Kidney tubule cell (primary cell): ENCODE results near the gene PLIN4.
"Not testable (repeated sequence)": the region's sequence is repeated elsewhere in the genome, so short reads cannot be mapped to it uniquely, and the experiment has no call there.

ENCODE experiments used
- DNase-seq: peaks from one replicate; pipeline ENCODE4 v3.0.0-alpha.2; 2018; ENCODE audit warnings: low spot score

Gene PLIN4

DNA sequence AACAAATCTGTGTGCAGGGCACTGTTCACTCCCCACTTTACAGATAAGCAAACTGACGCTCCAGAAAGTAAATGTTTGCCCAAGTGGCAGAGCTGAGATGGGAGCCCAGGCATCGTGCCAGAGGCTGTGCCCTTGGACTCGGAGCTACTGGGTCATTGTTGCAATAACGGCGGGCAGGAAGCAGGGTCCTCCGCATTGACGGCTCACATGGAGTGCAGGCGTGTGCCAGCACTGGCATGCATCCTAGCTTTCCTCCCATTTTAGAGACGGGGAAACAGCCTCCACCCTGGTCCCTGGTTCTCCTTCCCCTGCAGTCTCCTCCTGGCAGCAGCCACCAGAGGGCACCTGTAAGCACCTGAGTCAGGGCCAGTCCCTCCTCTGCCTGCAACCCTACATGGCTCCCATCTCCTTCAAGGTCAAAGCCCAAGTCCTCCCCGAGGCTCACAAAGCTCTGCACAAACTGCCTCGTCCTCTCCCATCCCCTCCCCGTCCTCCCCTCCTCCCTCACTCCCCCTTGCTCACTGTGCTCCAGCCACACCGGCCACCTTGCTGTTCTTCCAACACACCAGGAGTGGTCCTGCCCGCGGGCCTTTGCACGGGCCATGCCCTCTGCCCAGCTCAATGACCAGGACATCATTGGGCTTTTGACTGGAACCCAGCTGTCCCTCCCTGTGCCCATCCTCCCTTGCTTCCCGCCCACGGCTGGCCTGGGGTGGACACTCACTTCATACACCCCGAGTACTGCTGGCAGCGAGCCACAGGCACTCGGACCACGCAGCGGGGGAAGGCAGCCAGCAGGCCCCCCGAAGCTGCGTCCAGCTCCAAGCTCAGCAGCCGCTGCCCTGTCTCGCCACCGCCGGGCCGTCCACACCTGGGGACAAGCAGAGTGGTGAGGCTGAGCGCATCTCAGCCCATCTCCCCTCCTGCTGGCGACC is 29.3 kb upstream of the PLIN4 start:
- peak; percentile 40 for DNase-seq

DNA sequence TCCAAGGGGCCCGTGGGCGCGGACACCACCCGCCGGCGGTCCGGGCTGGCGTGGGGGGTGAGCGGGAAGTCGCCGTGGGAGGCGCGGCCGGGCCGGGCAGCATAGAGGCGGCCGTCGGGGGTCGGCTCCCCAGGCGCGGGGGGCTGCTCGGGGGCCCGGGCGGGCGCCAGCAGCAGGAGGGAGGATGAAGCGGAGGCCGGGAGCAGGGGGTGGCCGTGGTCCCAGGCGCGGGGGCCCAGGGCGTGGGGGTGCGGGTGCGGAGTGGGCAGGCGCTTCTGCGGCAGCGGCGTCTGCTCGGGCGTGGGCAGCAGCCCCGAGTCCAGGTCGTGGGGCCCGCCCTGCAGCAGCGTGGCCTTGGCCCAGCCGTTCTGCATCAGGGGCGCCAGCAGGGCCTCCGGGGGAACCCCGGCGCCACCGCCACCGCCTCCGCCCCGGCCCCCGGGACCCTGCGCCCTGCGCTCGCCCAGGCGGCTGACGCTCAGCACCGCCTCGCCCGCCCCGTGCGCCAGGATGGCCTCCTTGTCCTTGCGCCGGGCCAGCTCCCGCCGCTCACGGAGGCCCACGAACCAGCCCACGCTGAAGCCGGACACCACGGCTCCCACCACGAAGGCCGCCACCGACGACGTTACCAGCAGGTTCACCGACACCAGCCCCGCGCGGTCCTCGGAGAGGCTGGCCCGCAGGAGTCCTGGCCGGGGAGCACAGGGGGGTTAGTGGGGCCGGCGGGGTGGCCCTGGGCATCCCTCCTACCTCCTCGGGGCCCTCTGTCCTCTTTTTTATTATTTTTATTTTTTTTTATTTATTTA is 25.8 kb upstream of the PLIN4 start:
- DNase-seq, result no peak

- DNase-seq, result no peak
Measured at GRCh38 chr19:4542896-4543841, 24.9 kb upstream of the PLIN4 start.

DNA sequence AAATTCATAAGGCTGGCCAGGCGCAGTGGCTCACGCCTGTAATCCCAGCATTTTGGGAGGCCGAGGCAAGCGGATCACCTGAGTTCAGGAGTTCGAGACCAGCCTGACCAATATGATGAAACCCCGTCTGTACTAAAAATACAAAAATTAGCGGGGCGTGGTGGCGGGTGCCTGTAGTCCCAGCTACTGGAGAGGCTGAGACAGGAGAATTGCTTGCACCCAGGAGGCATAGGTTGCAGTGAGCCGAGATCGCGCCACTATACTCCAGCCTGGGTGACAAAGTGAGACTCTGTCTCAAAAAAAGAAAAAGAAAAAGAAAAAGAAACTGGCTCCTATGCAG is 23.5 kb upstream of the PLIN4 start:
- DNase-seq, result not testable (repeated sequence)

GRCh38 chr19:4541114-4541805 is 23.0 kb upstream of the PLIN4 start:
- no peak for DNase-seq

DNA sequence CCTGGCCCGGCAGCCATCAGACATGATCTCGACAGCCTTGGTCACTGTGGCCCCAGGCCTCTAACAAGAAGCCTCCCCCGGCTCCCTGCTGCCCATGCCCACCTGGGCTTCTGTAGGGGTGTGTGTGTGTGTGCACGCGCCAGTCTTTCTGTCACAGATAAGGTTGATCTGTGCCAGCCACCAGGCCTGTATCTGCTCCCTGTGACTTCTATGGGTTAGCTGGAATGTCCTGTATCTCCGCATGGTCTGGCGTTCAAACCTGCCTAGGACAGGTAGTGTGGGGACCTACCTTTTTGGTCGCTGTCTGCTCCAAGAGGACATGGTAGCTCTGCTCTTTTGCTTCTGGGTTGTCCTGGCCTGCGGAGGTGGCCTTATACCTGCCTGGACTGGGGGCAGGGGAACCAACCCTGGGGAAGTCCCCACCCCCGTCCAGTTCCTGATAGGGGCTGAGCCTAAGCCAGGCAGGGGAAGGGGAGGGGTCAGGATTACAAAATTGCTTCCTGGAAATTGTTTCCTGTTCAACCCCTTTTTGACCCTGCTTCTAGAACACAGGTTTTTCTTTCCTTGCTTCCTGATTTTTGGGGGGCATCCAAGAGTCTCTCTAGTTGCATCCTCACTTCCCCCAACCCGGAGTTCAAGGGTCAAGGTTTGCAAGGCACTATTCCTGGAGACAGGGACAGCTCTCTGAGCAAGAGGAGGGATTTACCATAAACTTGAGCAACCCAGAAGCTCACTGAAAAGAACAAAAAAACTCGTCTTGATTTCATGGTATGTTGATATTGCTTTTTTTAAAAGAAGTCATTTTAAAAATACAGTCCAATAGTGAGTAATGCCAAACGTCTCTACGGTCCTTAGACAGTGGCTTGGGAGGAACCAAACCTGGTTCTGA is 21.7 kb upstream of the PLIN4 start, which contains the start of gene LRG1:
Gene LRG1 (minus strand): TSS at position 344 of the 889 bp plus-strand sequence. CDS start 23 bp downstream, at position 321.
- DNase-seq, result peak; percentile 56

DNA sequence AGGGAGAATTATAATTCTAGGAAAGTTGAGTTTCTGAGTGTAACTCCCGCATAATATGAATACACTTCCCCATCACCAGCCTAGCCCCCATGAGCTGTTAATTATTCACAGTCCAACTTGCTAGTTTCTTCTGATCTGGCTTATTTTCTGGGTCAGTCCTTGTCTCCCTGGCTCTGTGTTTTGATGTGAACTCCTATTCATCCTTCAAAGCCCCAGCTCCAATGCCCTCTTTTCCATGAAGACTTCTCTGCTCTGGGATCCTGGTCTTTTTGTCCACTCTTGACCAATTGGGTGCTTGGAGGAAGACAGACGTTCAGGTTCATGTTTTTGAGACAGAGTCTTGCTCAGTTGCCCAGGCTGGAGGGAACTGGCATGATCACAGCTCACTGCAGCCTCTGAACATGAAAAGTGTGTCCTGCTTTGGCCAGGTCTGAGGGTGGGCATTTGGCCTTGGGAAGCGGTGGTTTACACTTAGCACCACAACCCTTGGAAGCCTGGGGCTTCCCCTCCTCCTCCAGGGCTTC is 20.9 kb upstream of the PLIN4 start:
- DNase-seq, result no peak

DNA sequence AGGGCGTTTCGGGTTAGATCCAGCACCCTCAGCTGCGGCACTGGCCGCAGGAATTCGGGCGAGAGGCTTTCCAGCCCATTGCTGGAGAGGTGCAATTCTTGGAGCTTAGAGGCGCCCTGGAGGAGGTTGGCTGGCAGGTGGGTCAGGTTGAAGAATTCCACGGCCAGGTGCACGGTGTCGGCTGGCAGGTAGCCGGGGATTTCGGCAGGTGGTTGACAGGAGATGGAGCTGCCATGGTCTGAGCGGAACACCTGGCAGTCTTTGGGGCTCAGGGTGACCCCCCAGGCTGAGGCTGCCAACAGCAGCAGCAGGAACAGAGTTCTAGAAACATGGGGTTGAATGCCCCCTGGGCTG is 20.3 kb upstream of the PLIN4 start:
- no peak for DNase-seq

- no peak for DNase-seq
Measured at GRCh38 chr19:4537953-4538600, 19.8 kb upstream of the PLIN4 start.

GRCh38 chr19:4536798-4537197 is 18.5 kb upstream of the PLIN4 start:
- DNase-seq, result no peak

DNA sequence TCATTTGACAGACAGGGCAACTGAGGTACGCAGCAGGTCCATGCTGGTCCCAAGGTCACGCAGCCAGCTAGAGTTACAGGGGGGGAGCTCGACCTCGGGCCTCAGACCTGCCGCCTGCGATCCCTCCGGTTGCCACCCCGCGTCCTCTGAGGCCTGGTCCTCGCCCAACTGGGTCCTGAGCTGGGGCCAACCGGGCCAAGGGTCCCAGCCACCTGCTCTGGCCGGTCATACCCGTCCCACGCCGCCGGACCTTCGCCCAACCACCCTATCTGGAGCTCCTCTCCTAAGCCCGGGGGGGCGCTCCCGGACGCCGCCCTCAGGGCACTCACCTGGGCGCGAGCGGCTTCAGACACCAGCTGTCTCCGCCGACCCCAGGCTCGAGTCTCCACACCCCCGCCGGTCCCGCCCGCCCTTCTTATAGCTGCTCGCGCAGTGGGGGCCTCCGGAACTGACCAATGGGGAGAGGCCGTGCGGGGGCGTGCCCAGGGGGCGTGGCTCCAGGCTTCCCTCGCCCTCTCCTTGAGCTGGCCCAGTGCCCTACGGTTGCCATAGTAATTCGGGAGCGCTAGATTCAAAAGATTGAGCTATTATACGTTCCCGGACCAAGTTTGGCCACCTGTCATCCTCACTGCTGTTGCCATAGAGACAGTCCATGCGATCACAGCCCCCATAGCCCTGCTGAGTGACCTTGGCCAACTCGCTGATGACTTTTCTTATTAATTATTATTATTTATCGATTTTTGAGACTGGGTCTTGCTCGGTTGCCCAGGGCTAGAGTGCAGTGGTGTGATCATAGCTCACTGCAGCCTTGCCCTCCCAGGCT is 16.8 kb upstream of the PLIN4 start, which contains the start of gene PLIN5:
Gene PLIN5 (minus strand): TSS at position 389 of the 823 bp plus-strand sequence. CDS start 1,150 bp downstream, outside the sequence.
- peak; percentile 68 for DNase-seq

GRCh38 chr19:4533835-4534424 is 15.6 kb upstream of the PLIN4 start:
- no peak for DNase-seq

- DNase-seq, result no peak
Measured at GRCh38 chr19:4533334-4533733, 15.0 kb upstream of the PLIN4 start.

GRCh38 chr19:4531562-4532165 is 13.4 kb upstream of the PLIN4 start:
- no peak for DNase-seq

DNA sequence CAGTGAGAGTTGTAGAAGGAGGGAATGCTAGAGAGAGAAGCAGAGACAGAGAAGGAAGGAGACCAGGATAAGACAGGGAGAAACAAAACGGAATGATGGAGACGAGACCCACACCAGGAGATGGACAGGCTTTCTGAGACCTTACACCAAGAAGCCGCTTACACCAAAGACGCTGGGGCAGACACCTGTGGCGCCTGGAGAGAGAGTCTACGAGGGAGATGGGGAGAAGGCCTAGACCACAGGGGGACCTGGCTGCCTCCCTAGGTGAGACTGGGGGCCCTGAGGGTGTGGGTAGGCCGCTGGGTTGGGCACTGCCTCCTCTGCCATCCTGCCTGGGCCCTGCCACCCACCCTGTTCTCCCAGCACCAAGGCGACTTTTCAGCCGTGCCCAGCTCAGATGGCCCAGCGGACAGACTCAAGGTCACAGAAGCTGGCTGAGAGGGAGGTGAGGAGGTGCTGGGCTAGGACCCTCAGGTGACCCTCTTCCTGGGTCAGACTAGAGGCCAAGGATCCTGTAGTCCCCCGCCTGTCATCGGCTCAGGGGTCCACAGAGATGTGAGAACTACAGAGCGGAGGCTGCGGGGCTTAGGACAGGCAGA is 11.7 kb upstream of the PLIN4 start:
- no peak for DNase-seq

DNA sequence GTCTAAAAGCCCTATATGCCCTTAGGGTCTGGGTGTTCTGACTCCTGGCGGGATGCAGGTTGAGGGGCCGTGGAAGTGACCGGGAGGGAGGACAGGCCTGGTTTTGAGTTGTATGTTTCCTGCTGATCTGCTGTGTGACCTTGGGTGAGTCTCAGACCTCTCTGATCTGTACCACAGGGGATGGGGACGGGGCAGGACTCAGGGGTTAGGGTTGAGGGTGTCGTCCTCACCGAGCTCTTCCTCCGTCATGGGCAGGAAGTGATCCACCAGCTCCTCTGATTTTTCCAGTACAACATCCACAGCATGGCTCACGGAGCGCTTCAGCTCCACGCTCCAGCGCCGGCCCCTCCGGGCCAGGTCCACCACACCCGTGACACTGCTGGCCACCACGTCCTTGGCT is 10.6 kb upstream of the PLIN4 start:
- no peak for DNase-seq

DNA sequence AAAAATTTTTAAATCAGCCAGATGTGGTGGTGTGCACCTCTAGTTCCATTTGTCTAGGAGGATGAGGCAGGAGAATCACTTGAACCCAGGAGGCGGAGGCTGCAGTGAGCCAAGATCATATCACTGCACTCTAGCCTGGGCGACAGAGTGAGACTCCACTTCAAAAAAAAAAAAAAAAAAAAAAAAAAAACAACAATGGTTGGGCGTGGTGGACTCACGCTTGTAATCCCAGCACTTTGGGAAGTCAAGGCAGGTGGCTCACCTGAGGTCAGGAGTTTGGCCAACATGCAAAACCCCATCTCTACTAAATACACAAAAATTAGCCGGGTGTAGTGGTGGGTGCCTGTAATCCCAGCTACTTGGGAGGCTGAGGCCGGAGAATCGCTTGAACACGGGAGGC is 9.1 kb upstream of the PLIN4 start:
- DNase-seq, result not testable (repeated sequence)
